Measurements from ENCODE around the gene PLAAT2.

DNA sequence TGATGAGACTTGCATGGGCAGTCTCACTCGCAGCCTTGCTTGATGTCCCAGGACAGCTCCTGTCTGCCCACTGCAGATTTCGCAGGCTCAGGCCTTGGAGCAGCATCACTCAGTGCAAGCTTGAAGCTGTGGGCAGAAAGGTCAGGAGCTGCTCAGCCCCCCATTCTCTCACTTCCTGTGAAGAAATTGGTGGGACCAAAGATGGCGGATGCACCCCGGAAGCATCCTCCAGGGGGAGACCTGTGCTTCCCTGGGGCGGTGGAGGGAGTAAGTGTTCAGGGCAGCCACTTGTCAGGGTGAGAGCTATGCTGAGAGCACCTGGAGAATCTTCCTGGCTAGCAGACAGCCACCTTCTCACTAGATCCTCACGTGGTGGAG, 11.3 kb downstream of the PLAAT2 start:
- TF ChIP-seq, protein P1, sequence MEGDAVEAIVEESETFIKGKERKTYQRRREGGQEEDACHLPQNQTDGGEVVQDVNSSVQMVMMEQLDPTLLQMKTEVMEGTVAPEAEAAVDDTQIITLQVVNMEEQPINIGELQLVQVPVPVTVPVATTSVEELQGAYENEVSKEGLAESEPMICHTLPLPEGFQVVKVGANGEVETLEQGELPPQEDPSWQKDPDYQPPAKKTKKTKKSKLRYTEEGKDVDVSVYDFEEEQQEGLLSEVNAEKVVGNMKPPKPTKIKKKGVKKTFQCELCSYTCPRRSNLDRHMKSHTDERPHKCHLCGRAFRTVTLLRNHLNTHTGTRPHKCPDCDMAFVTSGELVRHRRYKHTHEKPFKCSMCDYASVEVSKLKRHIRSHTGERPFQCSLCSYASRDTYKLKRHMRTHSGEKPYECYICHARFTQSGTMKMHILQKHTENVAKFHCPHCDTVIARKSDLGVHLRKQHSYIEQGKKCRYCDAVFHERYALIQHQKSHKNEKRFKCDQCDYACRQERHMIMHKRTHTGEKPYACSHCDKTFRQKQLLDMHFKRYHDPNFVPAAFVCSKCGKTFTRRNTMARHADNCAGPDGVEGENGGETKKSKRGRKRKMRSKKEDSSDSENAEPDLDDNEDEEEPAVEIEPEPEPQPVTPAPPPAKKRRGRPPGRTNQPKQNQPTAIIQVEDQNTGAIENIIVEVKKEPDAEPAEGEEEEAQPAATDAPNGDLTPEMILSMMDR (conservative IDR thresholded peaks at IDR 0.05), result no peak
- TF ChIP-seq EZH2 (IDR thresholded peaks at IDR 0.05; ENCODE audit: low read depth), result no peak
